HG02870 (cell line): Measurements from ENCODE around the gene SPRR3.
"Not testable (repeated sequence)": the region's sequence is repeated elsewhere in the genome, so short reads cannot be mapped to it uniquely, and the experiment has no call there.

Source experiments
- ATAC-seq: cut with Tn5 transposase; IDR thresholded peaks from one replicate; pipeline ENCODE4 v1.9.1; 2021; ENCODE audit warnings: mild to moderate bottlenecking, moderate library complexity; ENCODE audit not compliant: unreplicated experiment

SPRR3 gene

DNA sequence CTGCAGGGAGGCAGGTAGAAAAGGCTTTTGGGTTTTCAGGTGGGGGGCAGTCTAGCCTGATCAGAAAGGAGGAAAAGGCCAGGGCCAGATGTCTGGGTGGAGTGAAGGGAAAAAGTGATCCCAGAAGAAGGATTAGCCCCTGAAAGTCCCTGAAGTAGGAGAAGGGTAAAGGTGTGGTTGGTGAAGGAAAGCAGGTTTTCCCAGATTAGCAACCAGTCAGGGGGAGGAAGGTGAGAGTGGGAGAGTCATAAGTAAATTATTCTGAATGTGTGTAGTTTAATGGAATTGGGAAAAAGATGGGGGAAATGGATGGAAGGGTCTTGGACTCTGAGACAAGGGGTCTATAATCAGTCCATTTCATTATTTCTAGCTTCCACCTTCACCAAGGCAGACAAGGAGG, 18.3 kb upstream of the SPRR3 start:
- ATAC-seq, result no peak

DNA sequence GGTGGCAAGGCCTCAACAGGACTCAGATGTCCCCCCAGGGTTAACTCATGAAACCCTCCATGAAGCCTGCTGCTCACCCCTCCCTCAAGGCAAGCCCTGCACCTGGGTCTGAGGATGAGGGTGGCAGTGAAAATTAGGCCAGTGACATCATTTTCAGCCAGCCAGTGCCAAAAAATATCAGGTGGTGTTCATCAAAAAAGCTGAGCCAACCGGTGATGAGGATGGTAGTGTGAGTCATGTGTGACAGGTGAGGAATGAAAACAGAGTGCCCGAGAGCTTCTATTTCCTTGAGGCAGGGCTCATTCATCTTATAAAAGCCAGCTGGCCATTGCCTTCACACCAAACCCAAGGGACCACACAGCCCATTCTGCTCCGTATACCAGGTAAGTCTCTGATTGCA, 17.8 kb upstream of the SPRR3 start, which contains the start of gene SPRR1A:
Gene SPRR1A, plus strand, starts transcription at position 339 of the 400 bp plus-strand sequence. CDS start 1,150 bp downstream, outside the sequence.
- ATAC-seq, result no peak

DNA sequence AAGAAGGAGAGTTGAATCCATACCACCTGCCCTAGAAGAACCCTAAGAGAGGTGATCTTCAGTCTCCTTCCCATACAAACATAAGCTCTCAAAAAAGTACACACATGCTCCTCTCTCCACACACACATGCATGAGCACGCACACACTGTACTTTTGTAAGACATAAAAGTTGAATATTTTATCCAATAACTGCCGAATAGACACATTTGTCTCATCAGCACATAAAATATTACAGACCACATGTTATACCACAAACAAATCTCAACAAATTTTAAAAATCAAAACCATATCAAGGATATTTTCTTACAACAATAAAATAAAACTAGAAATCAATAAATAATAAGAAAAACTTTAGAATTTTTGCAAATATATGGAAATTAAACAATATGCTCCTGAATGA, 15.0 kb upstream of the SPRR3 start:
- no peak for ATAC-seq

DNA sequence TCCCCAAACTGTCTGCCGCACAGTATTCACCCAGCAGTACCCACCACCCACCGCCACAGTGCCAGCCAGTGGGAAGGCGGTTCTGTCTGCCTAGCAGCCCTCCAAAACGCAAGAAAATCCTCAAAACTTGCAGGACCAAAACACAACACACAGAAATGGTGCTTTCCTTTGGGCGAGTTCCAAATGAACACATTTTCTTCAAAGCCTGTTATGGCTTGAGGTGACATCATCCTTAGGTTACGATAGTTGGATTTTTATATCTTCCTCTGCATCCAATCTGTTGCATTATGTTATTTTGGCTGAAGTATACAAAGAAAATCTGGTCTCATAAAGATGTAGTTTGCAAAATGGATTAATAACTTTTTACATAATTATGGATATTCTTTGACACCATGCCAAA, 8.4 kb upstream of the SPRR3 start:
- no peak for ATAC-seq

DNA sequence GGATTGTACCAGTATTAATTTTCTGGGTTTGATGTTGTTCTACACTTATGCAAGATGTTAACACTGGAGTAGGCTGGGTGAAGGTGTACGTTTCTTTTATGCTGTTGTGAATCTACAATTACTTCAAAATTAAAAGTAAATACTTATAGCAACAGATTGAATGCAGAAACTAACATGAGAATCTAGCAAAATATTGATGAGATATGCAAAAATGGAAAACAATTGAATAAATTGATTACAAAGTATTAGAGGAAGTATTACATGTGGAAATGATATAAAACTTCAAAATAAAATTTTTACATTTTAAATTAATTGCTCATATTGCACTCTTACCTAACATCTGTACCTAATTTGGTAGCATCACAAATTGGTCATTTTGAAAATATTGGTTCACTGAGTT, 5.7 kb upstream of the SPRR3 start:
- ATAC-seq, result no peak

DNA sequence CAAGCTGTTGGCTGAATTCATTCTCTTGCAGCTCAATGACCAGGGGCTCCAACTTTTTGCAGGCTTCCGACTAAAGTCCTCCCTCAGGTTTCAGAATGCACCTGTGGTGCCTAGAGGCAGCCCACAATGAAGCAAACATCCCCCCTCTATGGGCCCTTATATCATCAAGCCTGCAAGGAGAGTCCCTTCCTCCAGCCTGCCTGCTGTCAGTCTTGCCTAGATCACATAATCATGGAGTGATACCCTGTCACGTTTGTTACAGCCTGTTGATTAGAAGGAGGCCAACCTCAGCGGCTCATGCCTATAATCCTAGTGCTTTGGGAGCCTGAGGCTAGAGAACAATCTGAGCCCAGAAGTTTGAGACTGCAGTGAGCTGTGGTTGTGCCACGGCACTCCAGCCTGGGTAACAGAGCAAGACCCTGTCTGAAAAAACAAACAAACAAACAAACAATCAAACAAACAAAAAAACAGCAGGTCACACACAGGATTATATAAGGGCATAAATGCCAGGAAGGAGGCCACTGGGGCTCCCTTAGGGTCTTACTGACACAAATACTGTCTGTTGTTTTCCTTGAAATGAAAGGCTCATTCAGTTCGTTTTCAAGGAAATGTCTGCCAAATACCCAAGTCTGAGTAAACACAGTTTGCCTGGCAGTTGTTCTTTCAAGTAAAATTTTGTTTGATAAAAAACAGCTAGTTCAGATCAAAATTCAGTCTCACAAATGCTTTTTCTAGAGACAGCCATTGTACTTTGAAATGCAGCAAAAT, 4.7 kb upstream of the SPRR3 start:
- ATAC-seq, result no peak

DNA sequence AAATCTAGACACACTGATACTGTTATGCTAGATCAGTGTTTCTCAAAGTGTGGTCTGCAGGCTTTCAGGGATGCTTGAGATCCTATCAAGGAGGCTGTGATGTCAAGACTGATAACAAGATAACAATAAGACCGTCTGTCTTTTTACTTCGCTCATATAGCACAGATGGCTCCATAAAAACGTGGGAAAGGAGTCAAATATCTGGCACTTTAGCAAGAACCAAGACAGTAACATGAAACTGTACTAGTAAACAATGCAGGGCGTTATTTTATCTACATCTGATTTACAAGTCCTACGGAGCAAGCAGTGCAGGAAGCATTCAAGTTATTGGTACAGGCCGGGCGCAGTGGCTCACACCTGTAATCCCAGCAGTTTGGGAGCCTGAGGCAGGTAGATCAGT, 3.6 kb upstream of the SPRR3 start:
- no peak for ATAC-seq

DNA sequence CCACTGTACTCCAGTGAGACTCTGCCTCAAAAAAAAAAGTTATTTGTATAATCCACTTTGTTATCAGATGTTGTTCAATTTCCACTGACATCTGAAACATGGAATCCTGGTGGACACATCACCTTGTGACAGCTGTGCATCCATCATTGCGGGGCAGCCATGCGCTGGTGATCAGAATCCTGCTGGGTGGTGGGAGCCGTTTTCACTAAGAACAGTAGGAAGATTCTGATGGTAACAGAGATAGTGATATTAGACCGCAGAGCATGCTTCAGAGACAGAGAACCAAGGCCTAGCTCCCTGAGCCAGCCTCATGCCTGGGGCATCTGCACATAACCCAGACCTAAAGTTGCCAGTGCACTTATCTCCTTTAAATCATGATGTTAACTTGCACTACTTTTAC, 3.1 kb upstream of the SPRR3 start:
- no peak for ATAC-seq

DNA sequence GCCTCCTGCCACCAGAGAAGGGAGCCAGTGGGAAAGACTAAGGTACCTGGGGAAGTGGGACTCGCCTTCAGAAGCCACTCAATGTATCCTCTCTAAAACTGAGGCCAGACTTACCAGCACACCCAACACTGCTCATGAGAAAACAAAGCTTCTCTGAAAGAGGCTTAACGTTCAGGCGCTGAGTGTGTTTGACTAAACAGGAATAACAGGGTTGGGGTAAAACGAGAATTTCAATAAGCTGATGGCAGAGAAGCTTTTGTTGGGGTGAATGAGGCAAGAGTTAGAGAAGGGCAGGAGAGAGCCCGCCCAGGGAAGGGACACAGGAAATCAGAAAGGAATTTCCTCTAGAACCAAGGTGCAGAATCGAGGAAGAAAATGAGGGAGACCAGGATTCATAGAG, 1.7 kb upstream of the SPRR3 start:
- no peak for ATAC-seq

DNA sequence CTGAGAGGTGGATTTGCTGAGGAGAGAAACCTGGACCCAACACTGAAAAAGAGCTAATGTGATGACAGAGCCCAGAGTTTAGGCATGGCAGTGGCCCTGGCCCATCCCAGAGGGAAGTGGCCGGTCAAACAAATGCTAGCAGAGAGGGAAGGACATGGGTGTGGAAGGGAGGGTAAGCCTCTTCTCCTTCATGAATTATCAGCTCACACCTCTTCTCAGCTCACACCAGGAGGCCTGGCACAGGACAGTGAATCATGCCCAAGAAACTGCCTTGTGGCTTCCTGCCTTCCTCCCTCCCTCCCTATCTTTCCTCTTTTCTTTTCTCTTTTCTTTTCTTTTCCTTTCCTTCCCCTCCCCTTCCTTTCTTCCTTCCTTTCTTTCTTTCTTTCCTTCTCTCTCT, 1.3 kb upstream of the SPRR3 start:
- no peak for ATAC-seq

DNA sequence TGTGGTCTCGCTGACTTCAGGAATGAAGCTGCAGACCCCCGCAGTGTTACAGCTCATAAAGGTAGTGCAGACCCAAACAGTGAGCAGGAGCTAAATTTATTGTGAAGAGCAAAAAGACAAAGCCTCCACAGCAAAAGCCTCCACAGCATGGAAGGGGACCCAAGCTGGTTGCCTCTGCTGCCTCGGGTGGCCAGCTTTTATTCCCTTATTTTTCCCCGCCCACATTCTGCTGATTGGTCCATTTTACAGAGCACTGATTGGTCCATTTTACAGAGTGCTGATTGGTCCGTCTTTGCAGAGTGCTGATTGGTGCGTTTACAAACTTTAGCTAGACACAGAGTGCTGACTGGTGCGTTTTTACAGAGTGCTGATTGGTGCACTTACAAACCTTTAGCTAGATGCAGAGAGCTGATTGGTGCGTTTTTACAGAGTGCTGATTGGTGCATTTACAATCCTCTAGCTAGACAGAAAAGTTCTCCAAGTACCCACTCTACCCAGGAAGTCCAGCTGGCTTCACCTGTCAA, 9.7 kb downstream of the SPRR3 start:
- not testable (repeated sequence) for ATAC-seq

DNA sequence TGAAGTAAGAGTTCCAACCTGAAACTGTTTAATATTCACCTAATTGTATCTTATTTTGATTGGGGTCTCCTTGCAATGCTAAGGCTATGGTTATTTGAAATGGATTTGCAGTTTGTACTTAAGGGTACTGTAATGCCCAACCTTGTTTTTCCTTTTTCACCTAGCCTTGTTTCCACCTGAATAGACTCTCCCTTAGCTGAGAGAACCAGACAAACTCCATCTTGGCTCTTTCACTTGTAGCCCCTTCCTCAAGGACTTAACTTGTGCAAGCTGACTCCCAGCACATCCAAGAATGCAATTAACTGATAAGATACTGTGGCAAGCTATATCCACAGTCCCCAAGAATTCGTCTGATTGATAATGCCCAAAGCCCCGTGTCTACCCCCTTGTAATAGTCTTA, 20.3 kb downstream of the SPRR3 start:
- ATAC-seq, result not testable (repeated sequence)

DNA sequence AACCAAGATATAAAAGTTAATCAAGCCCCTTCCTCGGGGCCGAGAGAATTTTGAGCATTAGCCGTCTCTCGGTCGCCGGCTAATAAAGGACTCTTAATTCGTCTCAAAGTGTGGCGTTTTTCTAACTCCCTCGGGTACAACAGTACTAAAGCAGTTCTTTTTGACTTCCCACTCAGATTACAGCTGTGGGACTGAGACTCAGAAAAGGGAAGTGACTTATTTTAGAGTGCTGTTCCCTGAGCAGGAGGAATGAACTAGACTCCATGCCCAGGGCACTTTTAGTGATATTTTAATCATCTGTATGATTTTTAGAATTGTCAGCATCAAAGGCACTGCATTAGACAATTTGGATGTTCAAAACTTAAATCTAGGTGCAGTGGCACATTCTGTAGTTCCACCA, 20.8 kb downstream of the SPRR3 start:
- not testable (repeated sequence) for ATAC-seq

DNA sequence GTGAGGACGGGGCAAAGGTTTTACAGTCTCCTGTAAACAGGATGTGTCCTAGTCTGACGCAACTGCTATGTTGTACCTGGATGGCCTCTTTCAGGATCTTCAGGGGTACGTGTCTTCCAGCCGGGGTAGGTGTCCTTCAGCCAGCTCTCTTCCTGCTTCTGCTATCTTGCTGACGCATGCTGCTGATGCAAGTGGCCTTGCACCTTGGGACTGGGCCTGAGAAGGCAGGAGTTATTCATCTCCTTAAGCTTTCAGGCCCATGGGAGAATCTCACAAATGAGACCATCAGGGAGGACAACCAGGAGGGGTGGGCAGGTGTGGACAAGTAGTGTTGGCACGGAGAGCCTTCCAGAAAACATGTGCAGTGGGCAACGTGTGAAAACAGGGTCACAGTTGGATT, 21.6 kb downstream of the SPRR3 start:
- ATAC-seq, result no peak

DNA sequence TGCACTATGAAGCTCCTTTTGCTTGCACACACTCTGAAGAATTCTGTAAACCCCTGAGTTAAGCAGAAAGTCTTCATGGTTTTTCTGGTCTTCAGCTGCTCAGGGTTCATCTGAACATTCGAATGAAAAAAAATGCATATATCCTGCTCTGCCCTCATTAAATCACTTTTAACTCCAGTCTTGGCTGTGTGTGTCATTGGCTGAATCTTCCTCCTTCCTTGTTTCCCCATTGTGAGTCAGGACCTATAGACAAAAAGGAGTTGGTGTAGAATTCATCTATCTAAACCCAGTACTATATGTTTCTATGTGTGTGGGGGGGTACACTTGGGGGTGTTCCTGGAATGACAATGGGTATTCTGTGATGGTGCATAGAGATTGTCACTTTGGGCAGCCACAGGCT, 22.9 kb downstream of the SPRR3 start:
- no peak for ATAC-seq

DNA sequence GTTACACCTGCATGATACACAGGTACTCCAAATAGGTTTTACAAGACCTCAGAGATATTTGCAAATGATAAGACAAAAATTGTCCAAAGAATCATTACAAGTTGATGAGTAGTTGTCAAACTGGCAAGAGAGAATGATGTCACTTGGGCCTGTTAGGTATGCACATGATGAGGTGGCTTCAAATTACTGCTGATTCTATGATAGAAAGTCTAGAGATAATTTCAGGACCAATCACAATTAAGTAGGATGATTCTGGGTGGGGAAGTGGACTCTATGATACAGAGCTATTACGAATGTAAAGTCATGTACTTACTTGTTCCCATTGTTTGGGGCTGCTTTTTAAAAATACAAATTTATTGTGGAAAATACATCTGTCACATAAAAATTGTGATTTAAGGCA, 24.2 kb downstream of the SPRR3 start:
- no peak for ATAC-seq

DNA sequence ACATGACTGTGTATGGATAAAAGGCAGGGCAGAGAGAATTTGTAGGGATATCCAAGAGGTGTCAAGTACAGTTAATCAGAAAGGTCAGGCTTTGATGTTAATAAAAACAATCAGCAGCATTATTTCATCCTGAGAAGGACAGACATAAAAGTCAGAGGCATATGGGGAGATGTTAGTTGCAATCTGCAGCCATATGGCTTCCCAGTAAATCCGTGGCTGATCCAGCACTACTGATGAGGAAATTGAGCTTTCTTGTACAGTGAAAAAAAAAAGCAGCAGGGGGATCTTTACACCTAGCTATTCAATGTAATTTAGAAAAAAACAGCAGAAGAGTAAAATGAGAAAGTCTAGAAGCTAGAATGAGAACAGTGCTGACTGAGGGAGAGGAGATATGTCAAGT, 27.2 kb downstream of the SPRR3 start:
- no peak for ATAC-seq

DNA sequence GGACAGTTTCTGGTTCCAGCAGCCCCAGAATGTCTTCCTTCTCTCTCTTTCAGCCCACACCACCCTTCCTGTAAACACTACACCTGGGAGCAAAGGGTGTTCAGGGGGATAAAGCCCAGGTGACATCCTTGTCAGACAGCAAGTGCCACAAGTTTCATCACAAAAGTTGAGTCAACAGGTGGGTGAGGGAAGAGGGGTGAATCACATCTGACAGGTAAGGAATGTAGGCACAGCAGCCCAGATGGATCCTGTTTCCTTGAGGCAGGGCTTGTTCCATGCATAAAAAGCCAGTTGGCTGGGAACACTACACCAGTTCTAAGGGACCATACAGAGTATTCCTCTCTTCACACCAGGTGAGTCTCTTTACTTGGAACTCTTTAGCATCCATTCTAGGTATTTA, 29.3 kb downstream of the SPRR3 start, which contains the start of gene SPRR1B:
Gene SPRR1B, plus strand, starts transcription at position 309 of the 400 bp plus-strand sequence. CDS start 1,143 bp downstream, outside the sequence.
- no peak for ATAC-seq

DNA sequence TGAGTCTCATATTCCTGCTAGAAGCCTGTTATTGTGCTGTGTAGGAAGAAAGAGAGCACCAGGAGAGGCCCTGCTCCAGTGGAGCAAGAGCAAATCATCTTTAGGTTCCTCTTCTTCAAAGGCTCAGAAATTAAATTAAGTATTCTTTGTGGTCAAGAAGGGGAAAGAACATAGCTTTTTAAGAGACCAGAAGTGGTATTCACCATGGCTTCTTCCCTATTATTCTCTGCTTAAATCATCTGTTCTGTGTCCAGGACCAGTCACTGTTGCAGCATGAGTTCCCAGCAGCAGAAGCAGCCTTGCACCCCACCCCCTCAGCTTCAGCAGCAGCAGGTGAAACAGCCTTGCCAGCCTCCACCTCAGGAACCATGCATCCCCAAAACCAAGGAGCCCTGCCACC, 30.5 kb downstream of the SPRR3 start:
- ATAC-seq, result no peak

DNA sequence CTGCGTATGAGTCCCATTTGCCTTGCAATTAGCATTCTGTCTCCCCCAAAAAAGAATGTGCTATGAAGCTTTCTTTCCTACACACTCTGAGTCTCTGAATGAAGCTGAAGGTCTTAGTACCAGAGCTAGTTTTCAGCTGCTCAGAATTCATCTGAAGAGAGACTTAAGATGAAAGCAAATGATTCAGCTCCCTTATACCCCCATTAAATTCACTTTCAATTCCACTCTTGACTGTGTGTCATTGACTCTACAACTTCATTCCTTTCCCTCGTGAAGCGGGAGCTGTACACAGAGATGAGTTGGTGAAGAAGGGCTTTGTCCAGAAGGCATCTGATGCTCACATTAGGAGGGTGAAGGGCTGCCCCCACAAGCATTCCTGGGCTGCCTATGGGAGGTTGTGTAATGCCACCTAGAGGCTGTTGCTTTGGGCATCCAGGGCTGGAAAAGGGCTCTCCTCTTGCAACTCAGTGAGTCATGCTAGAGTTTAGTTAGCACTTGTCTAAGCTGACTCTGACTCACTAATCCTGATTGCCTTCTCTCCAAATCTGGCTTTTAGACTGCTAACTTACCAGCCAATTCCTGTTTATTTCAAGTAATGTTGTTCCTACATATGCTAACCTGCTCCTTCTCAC, 31.2 kb downstream of the SPRR3 start:
- no peak for ATAC-seq

DNA sequence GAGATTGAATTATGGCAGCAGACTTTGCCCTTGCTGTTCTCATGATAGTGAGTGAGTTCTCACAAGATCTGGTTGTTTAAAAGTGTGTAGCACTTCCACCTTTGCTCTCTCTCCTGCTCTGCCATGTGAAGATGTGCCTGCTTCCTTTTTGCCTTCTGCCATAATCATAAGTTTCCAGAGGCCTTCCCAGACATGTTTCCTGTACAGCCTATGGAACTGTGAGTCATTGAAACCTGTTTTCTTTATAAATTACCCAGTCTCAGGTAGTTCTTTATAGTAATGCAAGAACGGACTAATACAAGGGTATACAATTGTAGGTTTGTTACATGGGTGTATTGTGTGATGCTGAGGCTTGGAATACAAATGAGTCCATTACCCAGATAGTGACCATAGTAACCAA, 33.7 kb downstream of the SPRR3 start:
- ATAC-seq, result no peak

DNA sequence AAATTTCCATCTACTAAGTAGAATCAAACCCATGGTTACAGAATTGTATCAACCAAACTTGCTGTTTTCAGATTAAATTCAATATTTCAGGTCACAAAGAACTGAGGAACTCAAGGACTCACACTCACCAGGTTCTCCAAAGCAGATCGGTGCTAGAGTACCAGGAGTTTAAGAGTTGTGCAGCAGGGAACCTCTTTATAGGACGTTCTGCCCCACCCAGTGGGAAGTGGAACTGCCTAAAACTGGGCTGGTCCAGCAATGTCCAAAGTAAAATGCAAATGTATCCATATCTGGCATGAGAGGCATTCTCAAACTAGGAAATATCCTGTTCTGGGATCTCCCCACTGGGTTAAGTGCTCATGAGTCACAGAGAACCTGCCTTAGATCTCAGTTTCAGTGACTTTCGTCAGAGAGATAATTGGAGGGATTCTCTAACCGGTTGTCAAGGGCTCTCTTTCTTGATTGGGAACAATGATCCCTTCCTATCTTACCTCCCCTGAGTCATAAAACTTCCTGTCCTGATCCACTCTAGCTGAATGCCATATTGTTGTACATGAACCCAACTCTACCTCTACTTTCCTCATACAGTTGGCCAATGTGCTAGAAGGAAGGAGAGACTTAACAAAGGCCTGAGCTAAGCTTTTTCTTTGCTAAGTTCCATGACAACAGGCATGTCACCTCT, 39.5 kb downstream of the SPRR3 start, which contains the start of gene SPRR2D:
Gene SPRR2D, minus strand, starts transcription at position 171 of the 682 bp plus-strand sequence. CDS start 774 bp downstream, outside the sequence.
- no peak for ATAC-seq
